Mucosa of descending colon (tissue), 3 donors: ENCODE data around the gene PRCC. TPM values are rescaled to one million over a fixed set of nuclear protein-coding genes. Genes with fewer than 3 reads are reported as not detected.

Source experiments
- ATAC-seq: fragments of 200-7000 bp; cut with Tn5 transposase; one replicate; pipeline ENCODE4 v1.9.1; 2020; ENCODE audit warnings: mild to moderate bottlenecking, moderate library complexity
- DNase-seq, 3 donors: peaks; one replicate each; pipeline ENCODE4 v3.0.0-alpha.2; 2020
- H3K36me3 ChIP-seq: fragments of 200-600 bp; one replicate; pipeline ENCODE4 v1.8.0; 2021; ENCODE audit warnings: low read depth, mild to moderate bottlenecking
- H3K4me1 ChIP-seq: fragments of 200-600 bp; one replicate; pipeline ENCODE4 v1.8.0; 2021; ENCODE audit warnings: low read depth, mild to moderate bottlenecking
- H3K4me3 ChIP-seq: fragments of 200-600 bp; one replicate; pipeline ENCODE4 v1.8.0; 2021; ENCODE audit warnings: mild to moderate bottlenecking
- H3K9me3 ChIP-seq: fragments of 200-600 bp; one replicate; pipeline ENCODE4 v1.8.0; 2021; ENCODE audit warnings: mild to moderate bottlenecking
- CTCF ChIP-seq: fragments of 200-600 bp; IDR thresholded peaks from one replicate; pipeline ENCODE4 v1.8.0; 2022; ENCODE audit warnings: antibody characterized with exemption, mild to moderate bottlenecking
- intact Hi-C, 2 donors: fragments of 100-400 bp; cut with DNase I in 1 of 2; cut with micrococcal nuclease in 1 of 2; formaldehyde crosslinking; loops; one replicate each; pipeline versions ENCODE4 v1.11.0 to v1.11.1; 2022; cut with DNase I, micrococcal nuclease
- total RNA-seq, 3 donors: library from RNA; stranded (reverse); fragmentation: NEBNext Ultra II Directional in 2 of 3; extraction: Animal tissue kit (Norgen Biotek cat#: 25700) in 2 of 3; gene quantifications; one replicate each; pipeline versions ENCODE4 v1.2.1 to v1.2.4, GENCODE V29; 2021 to 2023
- donor health status: DM: no; HTN: no; CAD: no; lungs with moderate emphysema.
- donor health status: DM: no; HTN: no; CAD: no.
- donor health status: DM: no; HTN: yes; CAD: no.

PRCC gene
- total RNA-seq, 3 donors from 2014 or later, result 55.0 to 66.1 (median 59.2) TPM

- no peak for TF ChIP-seq CTCF
- no peaks in the 10 kb centered on the region for H3K4me1 ChIP-seq
- DNase-seq (no peak), ATAC-seq (no peak)
- H3K4me3 ChIP-seq, result no peak overlapping the region
- no peaks in the 10 kb centered on the region for H3K9me3 ChIP-seq
- no peaks in the 10 kb centered on the region for H3K36me3 ChIP-seq
- intact Hi-C loops, result no loop called here
Measured at GRCh38 chr1:156833603-156834002, 66.3 kb downstream of the PRCC start.

GRCh38 chr1:156834322-156834721 is 67.0 kb downstream of the PRCC start:
- intact Hi-C loops, result no loop called here
- DNase-seq, result no peak

GRCh38 chr1:156836041-156836654 is 68.8 kb downstream of the PRCC start:
- intact Hi-C loops, result no loop called here
- Histone ChIP-seq H3K9me3 (no peaks in the 10 kb centered on the region), H3K4me3 (no peak overlapping the region), H3K4me1 (no peaks in the 10 kb centered on the region), H3K36me3 (no peaks in the 10 kb centered on the region)
- TF ChIP-seq CTCF, result no peak
- ATAC-seq (no peak), DNase-seq (no peak)

More at GRCh38 chr1:156834322-156834721, 67.0 kb downstream of the PRCC start:
- Histone ChIP-seq H3K9me3 (no peaks in the 10 kb centered on the region), H3K36me3 (no peaks in the 10 kb centered on the region), H3K4me1 (no peaks in the 10 kb centered on the region), H3K4me3 (no peak overlapping the region)
- no peak for ATAC-seq
- TF ChIP-seq CTCF, result no peak

- no peak for TF ChIP-seq CTCF
- no peak for DNase-seq
- intact Hi-C loops, result no loop called here
- Histone ChIP-seq H3K4me1 (no peaks in the 10 kb centered on the region), H3K36me3 (no peaks in the 10 kb centered on the region), H3K4me3 (no peak overlapping the region), H3K9me3 (no peaks in the 10 kb centered on the region)
- no peak for ATAC-seq
Measured at GRCh38 chr1:156836892-156837291, 69.6 kb downstream of the PRCC start.

- no peaks in the 10 kb centered on the region for H3K9me3 ChIP-seq
- ATAC-seq, result peak; percentile 56
- intact Hi-C loops, result no loop called here
- H3K36me3 ChIP-seq, result no peaks in the 10 kb centered on the region
- H3K4me3 ChIP-seq, result no peak overlapping the region
- peak in 1 of 3 donors; percentile 45 for DNase-seq
- TF ChIP-seq CTCF, result no peak
- H3K4me1 ChIP-seq, result no peaks in the 10 kb centered on the region
Measured at GRCh38 chr1:156838972-156839371, 71.6 kb downstream of the PRCC start.
